ENCODE data around the gene ANTXR1. TPM values are rescaled to one million over a fixed set of nuclear protein-coding genes. Genes with fewer than 3 reads are reported as not detected.
A peak's percentile ranks its signal among the peaks of the same experiment; 100 is the strongest.

ANTXR1 gene
- total RNA-seq, 1 donor from 2014 or later, result 89.9 TPM

DNA sequence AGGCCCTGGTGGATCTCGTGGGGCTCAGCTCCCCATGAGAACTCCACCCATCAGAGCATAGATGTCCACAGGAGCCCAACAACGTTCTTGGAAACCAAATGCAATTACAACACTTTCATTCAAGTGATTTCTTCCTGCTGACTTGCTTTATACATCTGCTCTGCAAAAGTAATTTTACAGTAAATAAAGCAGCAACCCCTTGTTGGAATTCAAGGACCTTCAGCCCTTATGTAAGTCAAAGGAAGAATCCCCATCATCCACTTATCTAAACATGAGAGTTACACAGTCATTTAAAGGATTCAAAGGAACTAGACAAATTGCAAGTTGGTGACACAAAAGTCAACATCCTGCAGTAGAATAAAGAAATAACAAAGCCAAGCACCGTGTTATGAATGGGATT is 17.1 kb upstream of the ANTXR1 start:
- no peak for ATAC-seq
- intact Hi-C loops (cut with DNase I), result no loop called here
- no peak for DNase-seq (ENCODE audit: low spot score)

DNA sequence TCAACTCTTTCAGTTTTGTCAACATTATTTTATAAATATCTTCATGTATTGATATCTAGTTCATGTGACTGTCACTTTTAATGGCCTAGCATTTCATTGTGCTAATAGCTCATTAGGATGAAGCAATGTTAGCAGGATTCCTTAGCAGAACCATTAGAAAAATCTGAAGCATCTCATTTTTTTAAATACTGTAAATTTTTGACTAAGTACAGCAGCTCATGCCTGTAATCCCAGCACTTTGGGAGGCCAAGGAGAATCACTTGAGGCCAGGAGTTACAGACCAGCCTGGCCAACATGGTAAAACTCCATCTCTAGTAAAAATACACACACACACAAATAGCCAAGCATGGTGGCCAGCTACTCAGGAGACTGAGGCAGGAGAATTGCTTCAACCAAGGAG is 15.6 kb upstream of the ANTXR1 start:
- intact Hi-C loops (cut with DNase I), result no loop called here
- DNase-seq (ENCODE audit: low spot score) (no peak), ATAC-seq (no peak)

DNA sequence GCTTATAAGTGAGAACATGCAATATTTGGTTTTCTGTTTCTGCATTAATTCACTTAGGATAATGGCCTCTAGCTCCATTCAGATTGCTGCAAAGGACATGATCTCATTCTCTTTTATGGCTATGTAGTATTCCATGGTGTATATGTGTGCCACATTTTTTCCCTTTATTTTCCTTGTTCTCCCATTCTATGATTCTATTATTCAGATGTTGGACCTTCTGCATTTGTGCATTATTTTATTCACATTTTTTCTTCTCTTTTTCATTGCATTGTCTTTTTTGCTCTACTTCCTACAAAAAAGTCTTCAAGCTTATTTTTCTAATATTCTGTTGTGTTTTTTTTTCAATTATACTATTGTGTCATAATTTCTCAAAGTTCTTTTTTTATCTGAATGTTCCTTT is 11.1 kb upstream of the ANTXR1 start:
- ATAC-seq (no peak), DNase-seq (ENCODE audit: low spot score) (no peak)
- intact Hi-C loops (cut with DNase I), result no loop called here

DNA sequence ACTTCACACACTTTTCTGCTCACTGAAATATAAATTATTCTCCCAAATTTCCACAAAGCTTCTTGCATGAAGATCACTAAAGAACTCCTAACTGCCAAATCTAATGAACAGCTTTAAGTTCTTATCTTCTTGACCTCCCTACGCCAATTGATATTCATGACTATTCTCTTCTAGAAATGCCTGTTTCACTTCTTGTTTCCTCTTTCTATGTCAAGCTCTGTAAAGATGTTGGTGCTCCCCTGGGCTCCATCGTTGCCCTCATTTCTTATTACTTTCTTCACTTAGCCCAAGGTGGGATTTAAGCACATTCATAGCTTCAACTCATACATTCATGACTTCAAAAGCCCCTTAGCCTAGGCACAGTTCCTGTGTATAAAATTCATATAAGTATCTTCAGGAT is 9.2 kb upstream of the ANTXR1 start:
- no peak for ATAC-seq
- intact Hi-C loops (cut with DNase I), result no loop called here
- no peak for DNase-seq (ENCODE audit: low spot score)

DNA sequence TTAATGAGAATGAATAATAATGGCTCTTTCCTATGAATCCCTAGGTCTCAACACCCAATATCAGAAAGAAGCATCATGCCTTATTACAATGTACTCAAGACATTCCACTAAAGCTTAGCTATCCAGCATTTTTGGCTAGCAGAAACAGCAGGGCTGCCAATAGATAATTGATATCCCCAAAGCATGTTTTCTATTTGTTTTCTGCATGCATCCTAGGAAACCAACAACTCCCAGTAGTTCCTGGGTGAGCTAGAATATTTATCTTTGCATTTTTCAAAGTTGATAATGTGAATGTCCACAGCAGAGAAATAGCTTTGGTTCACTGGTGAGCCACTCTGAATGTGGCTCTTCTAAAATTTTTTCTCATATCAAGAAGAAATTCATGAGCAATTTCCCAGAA is 5.8 kb upstream of the ANTXR1 start:
- intact Hi-C loops (cut with DNase I), result no loop called here
- DNase-seq (ENCODE audit: low spot score), result no peak
- ATAC-seq, result no peak

DNA sequence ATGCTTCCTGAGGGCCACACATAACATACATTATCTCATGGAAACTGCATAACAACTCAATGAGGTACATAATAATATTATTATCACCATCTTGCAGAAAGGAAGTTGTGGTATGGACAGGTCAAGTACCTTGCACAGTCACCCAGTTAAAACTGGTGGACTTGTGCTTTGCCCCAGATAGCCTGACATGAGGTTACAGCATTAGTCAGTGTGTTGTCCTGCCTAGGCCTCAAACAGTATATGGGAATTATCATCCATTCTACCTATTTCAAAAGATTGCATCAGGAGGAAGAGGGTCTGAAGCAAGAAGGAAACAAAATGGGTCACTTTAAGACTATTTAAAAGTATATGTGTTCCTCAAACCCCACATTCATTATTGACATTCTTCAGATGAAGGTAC is 5.4 kb upstream of the ANTXR1 start:
- DNase-seq (ENCODE audit: low spot score), result no peak

DNA sequence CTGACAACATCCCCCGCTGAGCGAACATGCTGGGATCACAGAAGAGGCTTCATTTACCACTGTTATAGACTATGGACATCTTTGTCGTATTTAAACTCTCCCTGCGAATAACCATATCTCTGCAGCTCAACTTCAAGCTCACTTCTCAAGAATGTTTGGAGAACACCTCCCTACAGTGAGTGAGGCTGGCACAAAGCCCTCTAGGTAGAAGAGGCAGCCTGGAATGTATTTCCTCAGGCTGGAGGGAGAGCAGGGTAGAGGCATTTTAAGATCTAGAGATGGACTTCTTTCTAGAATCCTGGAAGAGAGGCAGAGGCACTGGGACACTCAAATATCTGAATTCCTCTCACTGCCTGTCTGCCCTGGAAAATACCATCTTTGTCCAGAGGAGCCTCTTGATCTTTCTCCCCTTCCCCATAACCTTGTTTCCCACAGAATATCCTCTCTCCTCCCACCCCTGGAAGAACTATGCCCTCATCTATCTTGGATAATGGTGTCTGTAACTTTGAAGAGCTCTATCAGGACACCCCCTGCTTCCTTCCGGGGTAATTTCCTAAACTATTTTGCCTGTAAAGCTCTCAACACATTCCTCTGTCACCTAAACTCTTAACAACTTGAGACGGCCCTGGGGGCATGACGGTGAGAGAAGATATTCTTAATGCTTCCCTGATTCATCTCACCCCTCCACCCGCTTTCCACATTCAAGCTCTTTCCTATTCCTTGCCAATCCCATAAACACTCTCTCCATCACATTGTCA is 2.4 kb upstream of the ANTXR1 start:
- intact Hi-C loops (cut with DNase I), result no loop called here
- ATAC-seq (no peak), DNase-seq (ENCODE audit: low spot score) (no peak)

More for the DNA sequence above, 5.4 kb upstream of the ANTXR1 start:
- no peak for ATAC-seq
- intact Hi-C loops (cut with DNase I), result no loop called here

DNA sequence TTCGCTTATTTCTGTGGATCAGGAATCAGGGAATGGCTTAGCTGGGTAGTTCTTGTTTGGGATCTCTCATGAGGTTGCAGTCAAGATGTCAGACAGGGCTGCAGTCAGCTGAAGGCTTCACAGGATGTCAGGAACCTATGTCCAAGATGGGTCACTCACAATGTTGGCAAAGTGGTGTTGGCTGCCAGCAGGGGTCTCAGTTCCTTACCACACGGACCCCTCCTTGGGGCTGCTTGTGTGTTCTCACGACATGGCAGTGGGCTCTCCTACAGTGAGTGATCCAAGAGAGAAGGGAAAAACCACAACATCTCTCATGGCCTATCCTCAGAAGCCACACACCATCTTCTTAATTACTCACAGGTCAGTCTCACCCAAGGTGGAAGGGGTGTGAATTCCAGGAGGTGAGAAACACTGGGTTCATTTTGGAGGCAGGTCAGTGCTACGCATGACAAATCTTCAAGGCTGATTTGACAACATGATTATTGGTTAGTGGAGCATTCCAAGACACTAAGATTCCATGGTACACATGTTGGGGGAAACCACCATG is 1.3 kb upstream of the ANTXR1 start:
- DNase-seq (ENCODE audit: low spot score) (no peak), ATAC-seq (no peak)
- intact Hi-C loops (cut with DNase I), result no loop called here

DNA sequence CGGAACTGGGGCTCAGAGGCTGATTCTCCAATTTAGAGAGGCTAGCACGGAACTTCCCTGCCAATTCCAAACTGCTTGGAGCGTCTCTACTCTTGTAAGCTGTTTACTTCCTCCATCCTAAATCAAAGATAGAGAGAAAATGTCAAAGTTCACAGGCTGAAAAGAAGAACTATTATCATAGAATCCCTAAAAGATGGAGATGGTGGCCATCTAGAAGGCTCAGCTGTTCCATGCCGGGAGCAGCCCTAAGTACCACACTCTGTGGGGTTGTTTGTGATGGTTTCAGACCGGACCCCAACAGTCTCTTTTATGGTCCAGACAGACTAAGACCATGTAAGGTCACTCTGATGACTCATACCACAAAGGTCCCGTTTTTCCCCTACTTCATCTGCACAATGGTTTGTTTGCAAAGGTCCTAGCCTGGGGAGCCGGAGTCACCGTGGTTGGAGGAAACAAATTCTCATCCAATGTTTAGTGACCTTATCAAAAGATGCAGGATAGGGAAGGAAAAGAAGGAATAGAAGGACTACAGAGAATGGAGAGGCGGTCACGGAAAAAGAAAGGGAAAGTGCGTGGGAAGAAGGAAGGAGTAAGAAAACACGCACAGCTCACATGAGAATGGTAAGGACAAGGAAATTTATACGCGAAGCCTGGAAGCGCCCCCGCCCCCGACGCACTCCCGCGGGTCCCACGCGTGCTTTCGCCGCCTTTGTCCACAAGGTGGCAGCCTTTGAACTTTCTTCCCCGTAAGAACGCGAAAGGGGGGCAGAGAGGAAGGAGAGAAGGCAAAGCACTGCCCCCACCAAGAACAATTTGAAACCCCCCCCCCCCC is 453 bp upstream of the ANTXR1 start:
- intact Hi-C loops (cut with DNase I), result no loop called here
- DNase-seq (ENCODE audit: low spot score) (peak; percentile 90), ATAC-seq (peak; percentile 81)

DNA sequence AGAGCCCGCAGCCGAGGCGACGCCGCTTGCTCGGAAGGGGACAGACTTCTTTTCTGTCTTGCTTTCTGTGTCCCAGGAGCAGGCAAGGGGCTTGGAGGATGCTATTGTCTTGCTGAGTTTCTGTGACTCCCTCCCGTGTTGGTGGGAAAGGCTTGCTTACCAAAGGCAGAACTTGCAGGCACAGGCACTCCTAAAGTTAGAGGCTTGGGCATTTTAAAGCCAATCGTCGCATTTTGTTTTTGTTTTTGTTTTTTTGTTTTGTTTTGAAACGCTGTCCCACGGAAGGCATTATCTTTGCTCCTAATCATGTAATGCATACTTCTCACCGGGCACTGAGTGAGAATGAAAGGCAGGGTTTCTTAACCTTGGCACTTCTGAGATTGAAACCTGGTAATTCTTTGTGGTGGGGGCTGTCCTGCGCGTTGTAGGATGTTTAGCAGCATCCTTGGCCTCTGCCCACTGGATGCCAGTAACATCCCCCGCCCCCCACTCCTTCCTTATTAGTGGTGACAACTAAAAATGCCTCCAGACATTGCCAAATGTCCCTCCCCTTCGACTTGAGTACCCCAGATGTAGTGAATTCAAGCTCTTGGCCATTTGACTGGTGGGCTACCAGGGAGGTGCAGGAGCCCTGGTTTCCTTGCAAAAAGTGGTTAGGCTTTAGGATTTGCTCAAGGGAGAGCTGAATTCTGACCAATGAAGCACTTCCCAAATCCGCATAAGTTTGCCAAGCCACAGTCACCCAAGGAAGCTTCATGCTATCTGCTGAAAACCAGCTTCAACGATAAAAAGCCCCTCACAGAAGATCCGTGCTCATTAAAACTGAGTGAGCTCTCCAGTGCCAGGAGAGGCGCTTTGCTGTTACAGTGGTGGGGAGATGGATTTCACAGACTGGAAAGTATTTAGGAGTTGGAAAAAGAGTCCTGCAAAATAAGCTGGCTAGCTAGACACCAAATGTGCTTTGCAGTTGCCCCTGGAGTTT is 1.2 kb downstream of the ANTXR1 start:
- DNase-seq (ENCODE audit: low spot score) (no peak), ATAC-seq (peak; percentile 41)
- intact Hi-C loops (cut with DNase I), result no loop called here

DNA sequence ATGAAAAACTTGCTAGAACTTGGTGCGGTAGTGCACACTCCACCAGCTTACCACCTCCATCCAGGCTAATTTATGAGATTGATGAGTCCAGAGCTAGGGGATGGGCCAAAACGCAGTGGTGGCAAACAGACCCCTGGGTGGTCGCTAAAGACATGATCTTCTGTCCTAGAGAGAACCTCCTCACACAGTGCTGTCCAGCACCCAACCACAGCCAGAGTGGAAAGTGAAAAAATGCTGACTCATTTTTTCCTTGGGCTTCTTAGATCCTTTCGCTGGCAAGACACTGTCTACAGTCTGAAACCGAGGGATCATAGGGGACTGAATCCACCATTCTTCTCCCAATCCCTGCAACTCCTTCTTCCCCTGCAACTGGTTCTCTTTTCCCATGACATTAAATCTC is 4.1 kb downstream of the ANTXR1 start:
- no peak for DNase-seq (ENCODE audit: low spot score)
- intact Hi-C loops (cut with DNase I), result no loop called here
- ATAC-seq, result peak; percentile 59

DNA sequence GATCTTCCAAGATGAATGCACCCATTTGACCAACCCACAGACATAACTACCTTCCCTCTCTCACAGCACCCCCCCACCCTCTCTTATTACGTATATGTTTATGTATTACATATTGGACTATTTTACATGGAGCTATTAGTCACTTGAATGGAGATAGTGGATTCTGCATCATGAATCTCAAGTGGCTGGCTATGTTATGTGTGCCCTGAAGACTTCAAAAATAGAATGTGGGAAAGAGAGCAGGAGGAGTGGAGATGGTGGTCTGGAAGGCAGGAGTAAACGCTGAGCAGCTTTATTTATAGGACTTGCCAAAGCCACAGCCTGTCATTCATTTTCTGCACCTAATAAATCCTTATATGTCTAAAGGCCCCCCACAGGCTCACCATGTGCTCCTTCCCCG is 4.9 kb downstream of the ANTXR1 start:
- DNase-seq (ENCODE audit: low spot score), result no peak
- no peak for ATAC-seq
- intact Hi-C loops (cut with DNase I), result loop anchor here (2.0 kb wide), 1 partner anchor 287 kb away; no protein-coding TSS in a partner anchor

DNA sequence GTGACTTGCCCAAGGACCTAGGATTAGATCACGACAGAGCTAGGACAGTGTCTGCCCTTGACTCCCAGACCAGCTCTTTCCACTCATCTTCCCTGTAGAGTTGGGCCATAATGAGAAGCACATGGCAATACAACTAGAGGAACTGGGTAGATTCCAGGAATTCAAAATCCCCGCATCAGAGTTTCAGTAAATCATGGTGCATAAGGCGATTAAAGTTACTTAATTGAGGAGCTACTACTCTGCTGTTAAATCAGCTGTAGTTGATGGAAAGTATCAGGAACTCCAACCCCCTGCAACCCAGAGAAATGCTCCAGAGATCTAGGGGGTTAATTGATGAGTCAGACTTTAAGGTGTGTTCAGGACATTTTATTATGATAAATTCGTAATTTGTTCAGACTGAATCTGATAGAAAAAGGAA is 5.7 kb downstream of the ANTXR1 start:
- DNase-seq (ENCODE audit: low spot score), result no peak
- ATAC-seq, result no peak
- intact Hi-C loops (cut with DNase I), result loop anchor here (2.0 kb wide), 1 partner anchor 286 kb away; no protein-coding TSS in a partner anchor

DNA sequence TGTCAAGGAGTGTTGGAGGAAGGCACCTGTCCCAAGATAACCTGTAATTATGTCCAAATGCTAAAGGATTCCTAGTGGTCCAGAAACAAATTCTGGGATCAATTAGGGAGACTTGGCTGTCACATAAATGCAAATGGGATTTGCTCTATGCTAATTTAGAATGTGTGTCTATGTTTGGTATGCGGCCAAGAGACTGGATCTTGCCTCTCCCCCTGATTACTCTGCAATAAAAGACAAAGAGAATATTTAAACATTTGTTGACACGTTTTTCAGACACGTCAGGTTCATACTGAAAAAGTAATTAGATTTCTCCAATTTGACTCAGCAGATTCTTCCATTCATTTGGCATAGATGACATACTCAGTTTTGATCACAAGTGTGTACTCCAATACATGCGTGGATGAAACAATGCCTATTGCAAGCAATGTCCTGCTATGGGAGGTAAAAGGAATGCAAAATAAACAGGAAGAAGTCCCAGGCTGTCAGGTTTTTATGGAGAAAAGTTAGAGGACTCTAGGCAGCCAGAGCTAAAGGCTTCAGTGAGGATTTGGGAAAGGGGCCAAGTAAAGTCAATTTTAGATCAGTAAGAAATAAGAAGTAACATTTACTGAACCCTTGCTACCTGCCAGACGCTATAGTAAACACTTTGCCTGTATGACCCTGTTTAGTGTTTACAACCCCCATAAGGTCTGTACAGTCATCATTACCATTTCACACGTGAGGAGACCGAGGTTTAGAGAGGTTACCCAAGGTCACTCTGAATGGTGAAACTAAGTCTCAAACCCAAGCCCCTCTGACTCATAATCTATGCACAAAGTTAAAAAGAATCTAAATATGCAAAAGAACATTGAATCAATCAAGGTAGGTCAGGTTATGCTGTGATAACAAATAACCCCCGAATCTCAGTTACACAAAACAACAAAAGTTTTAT is 7.8 kb downstream of the ANTXR1 start:
- intact Hi-C loops (cut with DNase I), result no loop called here
- DNase-seq (ENCODE audit: low spot score) (no peak), ATAC-seq (no peak)

DNA sequence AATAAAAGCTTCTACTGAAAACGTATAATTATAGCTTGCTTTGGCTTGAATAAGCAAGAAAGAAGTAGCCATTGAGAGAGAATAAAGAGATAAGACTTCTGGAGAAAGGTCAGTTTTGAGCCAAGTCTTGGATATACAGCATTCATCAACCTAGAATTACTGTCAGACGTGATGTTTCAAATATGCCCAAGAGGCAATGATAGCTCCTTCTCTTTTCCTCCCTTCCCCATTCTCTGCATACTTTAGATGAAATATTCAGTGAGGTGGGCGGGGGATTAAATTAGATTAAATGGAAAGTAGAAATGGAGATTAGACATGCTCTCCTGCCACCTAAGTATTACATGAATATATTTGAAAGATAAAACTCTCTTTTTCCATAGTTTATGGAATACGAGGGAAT is 8.7 kb downstream of the ANTXR1 start:
- intact Hi-C loops (cut with DNase I), result no loop called here
- no peak for ATAC-seq
- DNase-seq (ENCODE audit: low spot score), result no peak

DNA sequence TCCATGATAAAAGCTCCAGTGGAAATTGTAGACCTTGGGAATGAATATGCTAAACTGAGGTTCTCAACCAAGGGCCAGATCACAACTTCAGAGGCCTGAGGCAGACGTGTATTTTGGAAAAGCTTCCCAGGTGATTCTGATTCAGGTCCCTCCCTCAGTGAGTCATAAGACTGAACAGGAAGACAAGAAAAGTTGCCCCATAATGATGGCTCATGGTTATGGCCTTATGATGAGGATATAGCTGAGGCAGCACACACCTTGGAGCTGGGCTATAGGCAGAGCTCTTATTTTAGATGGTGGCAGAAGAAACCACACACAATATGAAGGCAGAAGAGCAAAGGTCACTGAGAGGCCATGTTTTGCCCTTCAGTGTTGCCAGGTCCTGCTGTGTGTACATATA is 9.6 kb downstream of the ANTXR1 start:
- ATAC-seq, result no peak
- no peak for DNase-seq (ENCODE audit: low spot score)
- intact Hi-C loops (cut with DNase I), result no loop called here

DNA sequence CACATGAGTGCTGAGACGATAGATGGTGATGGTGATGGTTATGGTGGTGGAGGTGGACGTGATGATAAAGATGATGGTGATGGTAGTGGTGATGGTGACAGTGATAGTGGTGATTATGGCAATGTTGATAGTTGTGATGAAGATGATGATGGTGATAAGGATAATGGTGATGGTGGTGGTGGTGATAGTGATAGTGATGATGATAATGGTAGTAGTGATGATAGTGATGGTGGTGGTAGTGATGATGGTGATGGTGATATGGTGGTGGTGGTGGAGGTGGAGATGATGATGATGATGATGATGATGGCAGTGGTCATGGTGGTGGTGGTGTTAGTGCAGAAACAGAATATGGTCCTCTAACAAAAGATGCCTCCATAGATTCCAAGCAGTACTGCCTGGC is 10.3 kb downstream of the ANTXR1 start:
- ATAC-seq (no peak), DNase-seq (ENCODE audit: low spot score) (no peak)
- intact Hi-C loops (cut with DNase I), result no loop called here

DNA sequence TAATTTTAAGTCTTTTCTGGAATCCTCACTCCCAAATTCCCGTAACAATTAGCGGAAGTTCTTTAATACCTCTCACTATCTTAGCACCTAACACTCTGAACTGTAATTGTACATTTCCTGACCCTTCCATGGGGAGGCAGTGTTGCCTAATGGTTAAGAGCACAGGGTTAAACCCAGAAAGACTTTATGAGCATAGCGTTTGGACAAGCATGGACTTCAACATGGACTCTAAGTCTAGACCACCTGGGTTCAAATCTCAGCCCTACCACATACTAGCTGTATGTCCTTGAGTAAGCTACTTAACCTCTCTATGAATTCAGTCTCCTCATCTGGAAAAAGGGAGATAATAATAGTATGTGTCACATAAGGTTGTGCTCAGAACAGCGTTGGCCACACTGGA is 13.0 kb downstream of the ANTXR1 start:
- intact Hi-C loops (cut with DNase I), result no loop called here
- no peak for DNase-seq (ENCODE audit: low spot score)
- ATAC-seq, result peak; percentile 67

Data from sciatic nerve (tissue), 2 donors.